SK-N-MC (cell line): Measurements from ENCODE around the gene PLPPR2.

ENCODE experiments used
- EZH2 ChIP-seq: fragments of 200-600 bp; sonication (generic); IDR thresholded peaks from one replicate; pipeline ENCODE4 v1.6.1; 2017; ENCODE audit warnings: antibody characterized with exemption
- FOXP2 ChIP-seq: optimal IDR thresholded peaks from 2 replicates; pipeline ENCODE3; 2011; ENCODE audit warnings: mild to moderate bottlenecking, moderate library complexity; ENCODE audit not compliant: insufficient read depth; ENCODE audit errors: extremely low read length, control extremely low read depth
- POLR2AphosphoS5 ChIP-seq: IDR thresholded peaks from 2 replicates; pipeline ENCODE4 v1.6.1; 2012; ENCODE audit warnings: mild to moderate bottlenecking, low read depth, low read length, borderline replicate concordance

DNA sequence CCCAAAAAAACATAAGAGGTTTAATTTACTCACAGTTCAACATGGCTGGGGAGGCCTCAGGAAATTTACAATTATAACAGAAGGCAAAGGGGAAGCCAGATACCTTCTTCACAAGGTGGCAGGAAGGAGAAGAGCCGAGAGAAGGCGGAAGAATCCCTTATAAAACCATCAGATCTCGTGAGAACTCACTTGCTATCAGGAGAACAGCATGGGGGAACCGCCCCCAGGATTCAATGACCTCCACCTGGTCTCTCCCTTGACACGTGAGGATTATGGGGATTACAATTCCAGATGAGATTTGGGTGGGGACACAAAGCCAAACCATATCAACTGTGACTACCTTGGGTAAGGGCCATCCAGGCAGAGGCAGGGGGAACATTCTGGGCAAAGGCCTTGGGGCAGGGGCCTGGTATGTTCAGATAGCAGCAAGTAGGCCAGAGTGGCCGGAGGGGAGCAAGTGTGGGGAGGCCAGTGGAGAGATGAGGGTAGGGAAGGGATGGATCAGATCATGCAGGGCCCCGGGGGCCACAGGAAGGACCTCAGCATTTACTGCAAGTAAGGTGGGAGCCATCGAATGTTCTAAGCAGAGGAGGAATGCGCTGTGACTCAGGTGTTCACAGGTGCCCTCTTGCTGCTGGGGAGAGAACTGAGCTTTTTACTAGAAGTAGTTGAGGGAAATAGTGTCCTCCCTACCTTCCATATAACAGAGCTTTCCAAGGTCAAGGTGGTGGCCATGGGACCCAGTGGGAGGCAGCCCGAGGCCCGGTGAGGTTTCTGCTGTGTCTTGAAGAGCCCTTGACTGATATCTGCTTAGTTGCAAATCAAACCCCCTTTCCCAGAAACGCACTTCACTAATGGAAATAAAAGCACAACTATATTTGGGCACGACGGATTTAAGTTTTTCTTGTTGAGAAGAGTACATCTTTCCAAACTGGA lies 33.8 kb upstream of the PLPPR2 start:
- no peak for TF ChIP-seq EZH2
- no peak for TF ChIP-seq POLR2AphosphoS5
- no peak for TF ChIP-seq FOXP2
